Spleen (tissue), 11 donors: ENCODE data around the gene ASCL5. TPM values are rescaled to one million over a fixed set of nuclear protein-coding genes. Genes with fewer than 3 reads are reported as not detected.

ENCODE experiments used
- DNase-seq: peaks from one replicate; pipeline ENCODE4 v3.0.0-alpha.2; 2020
- H3K27ac ChIP-seq, 8 donors: fragments of 200-600 bp; sonication (generic) in 7 of 8; 1 replicate in 4 of 8; 2 replicates in 4 of 8; pipeline versions ENCODE4 v1.5.0 to v1.8.0; 2016 to 2021; ENCODE audit warnings: inconsistent platforms in 4 of 8, mild to moderate bottlenecking in 4 of 8, moderate library complexity in 1 of 8
- H3K27me3 ChIP-seq, 7 donors: fragments of 200-600 bp; sonication (generic) in 6 of 7; replicated peaks in 1 of 7; 1 replicate in 4 of 7; 2 replicates in 3 of 7; pipeline versions ENCODE4 v1.5.0 to v1.8.0; 2016 to 2021; ENCODE audit warnings: inconsistent platforms in 3 of 7, mild to moderate bottlenecking in 1 of 7
- H3K36me3 ChIP-seq, 6 donors: fragments of 200-600 bp; sonication (generic) in 5 of 6; 1 replicate in 4 of 6; 2 replicates in 2 of 6; pipeline versions ENCODE4 v1.5.0 to v1.8.0; 2016 to 2021; ENCODE audit warnings: inconsistent platforms in 2 of 6
- H3K4me1 ChIP-seq, 6 donors: fragments of 200-600 bp; sonication (generic) in 5 of 6; 1 replicate in 3 of 6; 2 replicates in 3 of 6; pipeline versions ENCODE4 v1.5.0 to v1.8.0; 2016 to 2021; ENCODE audit warnings: inconsistent platforms in 3 of 6
- H3K4me3 ChIP-seq, 8 donors: fragments of 200-600 bp; sonication (generic) in 7 of 8; 1 replicate in 4 of 8; 2 replicates in 4 of 8; pipeline versions ENCODE4 v1.5.0 to v1.8.0; 2016 to 2021; ENCODE audit warnings: inconsistent platforms in 4 of 8, mild to moderate bottlenecking in 4 of 8, moderate library complexity in 2 of 8
- H3K9me3 ChIP-seq, 8 donors: fragments of 200-600 bp; sonication (generic) in 7 of 8; 1 replicate in 4 of 8; 2 replicates in 4 of 8; pipeline versions ENCODE4 v1.5.0 to v1.8.0; 2016 to 2021; ENCODE audit warnings: inconsistent platforms in 4 of 8
- POLR2A ChIP-seq, 3 donors: fragments of 450-650 bp; IDR thresholded peaks; one replicate each; pipeline ENCODE4 v1.5.1; 2017; ENCODE audit warnings: antibody characterized with exemption in 3 of 3, mild to moderate bottlenecking in 1 of 3
- POLR2AphosphoS5 ChIP-seq, 3 donors: sonication (generic); formaldehyde crosslinking; IDR thresholded peaks; one replicate each; pipeline ENCODE4 v1.5.1; 2017; ENCODE audit warnings: antibody characterized with exemption in 3 of 3
- WGBS, 5 donors: extraction: QIAGEN DNeasy Blood & Tissue Kit in 3 of 5; methylation state at CpG; one replicate each; pipeline versions ENCODE4 v1.1.5 to v1.1.7; 2013 to 2018; 5-methylcytosine and 5-hydroxymethylcytosine counted together
- intact Hi-C: fragments of 100-400 bp; cut with DNase I; formaldehyde crosslinking; loops from one replicate; pipeline ENCODE4 v1.15.0; 2023; ENCODE audit warnings: low total_unique reads
- polyA plus RNA-seq, 3 donors: library from polyadenylated mRNA; stranded (reverse); fragments of 200-250 nt; gene quantifications; one replicate each; pipeline ENCODE4 v1.2.1, GENCODE V29; 2013
- total RNA-seq, 7 donors: library from RNA; depleted of rRNA in 3 of 7; stranded (reverse); fragments of >200 nt in 3 of 7; fragmentation: NEBNext Ultra II Directional in 4 of 7; extraction: Animal tissue kit (Norgen Biotek cat#: 25700) in 4 of 7; gene quantifications; one replicate each; pipeline versions ENCODE4 v1.1.0 to v1.2.1, GENCODE V29; 2016 to 2021
- TF ChIP-seq, protein P1 (sequence below), 11 experiments: fragments of 200-600 bp in 7 of 11; fragments of 450-650 bp in 4 of 11; sonication (generic) in 4 of 11; IDR thresholded peaks in 8 of 11; conservative IDR thresholded peaks in 3 of 11; 1 replicate in 7 of 11; 2 replicates in 4 of 11; pipeline versions ENCODE4 v1.4.0 to v1.8.0; 2016 to 2021; ENCODE audit warnings: antibody characterized with exemption in 11 of 11, inconsistent platforms in 4 of 11, mild to moderate bottlenecking in 1 of 11
- donor health status: healthy with polysubstance abuse.
- donor health status: DM: no; HTN: no; CAD: no; lungs with moderate emphysema.
- donor health status: DM: no; HTN: no; CAD: no.
- donor health status: Bipolar disorder and iron deficiency.
- donor health status: healthy.
- donor health status: DM: no; HTN: no; CAD: no.
- donor health status: DM: yes; HTN: yes; CAD: no.

The ASCL5 gene
- total and polyA plus RNA-seq, 10 donors, result 0.06 to 0.85 (median 0.09) TPM; not detected in 6

DNA sequence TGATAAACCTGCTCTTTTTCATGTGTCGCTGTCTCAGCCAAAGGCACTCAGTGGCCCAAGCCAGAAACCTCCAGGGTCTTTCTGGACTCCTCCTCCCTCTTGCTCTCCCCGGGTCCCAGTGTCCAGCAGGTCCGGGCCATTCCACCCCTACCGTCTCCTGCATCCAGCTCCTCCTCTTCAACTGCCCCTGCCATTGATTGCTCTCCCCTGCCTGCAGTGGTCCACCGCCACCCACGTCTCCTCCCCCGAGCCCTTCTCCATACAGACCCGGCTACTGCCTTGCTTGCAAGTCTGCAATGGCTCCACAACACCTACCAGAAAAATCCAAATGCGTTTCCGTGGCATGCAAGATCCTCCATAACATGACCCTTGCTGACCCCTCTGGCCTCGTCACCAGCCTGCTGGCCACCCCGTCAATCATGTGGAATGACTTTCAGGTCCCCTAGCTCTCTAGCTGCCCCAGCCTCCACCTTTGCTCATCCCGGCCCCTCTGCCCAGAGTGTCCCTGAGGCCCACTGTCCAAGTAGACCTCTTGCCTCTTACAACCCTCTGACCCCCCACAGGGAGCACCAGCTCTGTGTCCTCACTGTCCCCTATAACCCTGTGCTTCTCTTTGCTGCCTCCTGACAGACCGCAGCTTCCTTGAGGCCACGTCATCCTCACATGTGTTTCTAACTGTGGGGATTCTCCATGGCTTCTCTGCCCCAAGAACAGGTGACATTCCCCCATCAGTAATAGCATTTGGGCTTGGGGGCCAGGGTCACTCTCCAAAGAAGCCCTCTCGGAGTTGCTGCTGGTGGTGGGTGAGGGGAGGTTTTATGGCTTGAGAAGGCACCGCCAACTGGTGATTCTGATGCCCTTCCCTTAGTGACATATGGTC, 29.8 kb downstream of the ASCL5 start:
- Histone ChIP-seq H3K27ac (no peak overlapping the region), H3K4me3 (no peak overlapping the region), H3K4me1 (no peaks in the 10 kb centered on the region), H3K36me3 (no peaks in the 10 kb centered on the region), H3K9me3 (no peaks in the 10 kb centered on the region), H3K27me3 (no peaks in the 10 kb centered on the region)
- WGBS, 5 donors, result 85 to 92% (median 88%) methylated on average over 17 of the region's 17 CpGs
- TF ChIP-seq, protein P1, sequence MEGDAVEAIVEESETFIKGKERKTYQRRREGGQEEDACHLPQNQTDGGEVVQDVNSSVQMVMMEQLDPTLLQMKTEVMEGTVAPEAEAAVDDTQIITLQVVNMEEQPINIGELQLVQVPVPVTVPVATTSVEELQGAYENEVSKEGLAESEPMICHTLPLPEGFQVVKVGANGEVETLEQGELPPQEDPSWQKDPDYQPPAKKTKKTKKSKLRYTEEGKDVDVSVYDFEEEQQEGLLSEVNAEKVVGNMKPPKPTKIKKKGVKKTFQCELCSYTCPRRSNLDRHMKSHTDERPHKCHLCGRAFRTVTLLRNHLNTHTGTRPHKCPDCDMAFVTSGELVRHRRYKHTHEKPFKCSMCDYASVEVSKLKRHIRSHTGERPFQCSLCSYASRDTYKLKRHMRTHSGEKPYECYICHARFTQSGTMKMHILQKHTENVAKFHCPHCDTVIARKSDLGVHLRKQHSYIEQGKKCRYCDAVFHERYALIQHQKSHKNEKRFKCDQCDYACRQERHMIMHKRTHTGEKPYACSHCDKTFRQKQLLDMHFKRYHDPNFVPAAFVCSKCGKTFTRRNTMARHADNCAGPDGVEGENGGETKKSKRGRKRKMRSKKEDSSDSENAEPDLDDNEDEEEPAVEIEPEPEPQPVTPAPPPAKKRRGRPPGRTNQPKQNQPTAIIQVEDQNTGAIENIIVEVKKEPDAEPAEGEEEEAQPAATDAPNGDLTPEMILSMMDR (IDR thresholded peaks at IDR 0.05 in 8 of 11, conservative IDR thresholded peaks at IDR 0.05 in 3 of 11), result no peak
- TF ChIP-seq POLR2A (IDR thresholded peaks at IDR 0.05) (no peak), POLR2AphosphoS5 (IDR thresholded peaks at IDR 0.05) (no peak)
- no peak for DNase-seq
- intact Hi-C loops, result no loop called here

DNA sequence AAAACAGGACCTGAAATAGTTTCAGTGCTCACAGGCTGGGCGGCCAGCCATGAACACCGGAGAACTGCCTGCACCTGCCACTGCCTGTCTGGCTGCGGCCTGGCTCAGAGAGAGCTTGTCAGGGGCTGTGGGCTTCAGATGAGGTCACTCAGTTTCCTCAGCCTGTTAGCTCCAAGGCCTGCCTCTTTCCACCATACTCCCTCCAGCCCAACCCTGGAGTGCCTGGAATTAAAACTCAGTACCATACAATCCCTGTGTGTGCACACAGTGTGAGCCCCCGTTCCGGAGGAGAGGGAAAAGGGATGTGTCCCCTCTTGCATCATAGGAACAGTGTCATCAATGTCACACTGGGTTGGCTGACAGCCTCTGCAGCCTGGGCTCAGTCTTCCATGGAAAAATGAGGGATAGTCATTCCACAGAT, 30.9 kb downstream of the ASCL5 start:
- Histone ChIP-seq H3K4me1 (no peaks in the 10 kb centered on the region), H3K27ac (no peak overlapping the region), H3K4me3 (no peak overlapping the region), H3K36me3 (no peaks in the 10 kb centered on the region), H3K27me3 (no peaks in the 10 kb centered on the region), H3K9me3 (no peaks in the 10 kb centered on the region)
- TF ChIP-seq, protein P1 (IDR thresholded peaks at IDR 0.05 in 8 of 11, conservative IDR thresholded peaks at IDR 0.05 in 3 of 11), result no peak
- DNase-seq, result no peak
- intact Hi-C loops, result no loop called here
- WGBS, 5 donors, result 64 to 85% (median 74%) methylated on average over 5 of the region's 5 CpGs

DNA sequence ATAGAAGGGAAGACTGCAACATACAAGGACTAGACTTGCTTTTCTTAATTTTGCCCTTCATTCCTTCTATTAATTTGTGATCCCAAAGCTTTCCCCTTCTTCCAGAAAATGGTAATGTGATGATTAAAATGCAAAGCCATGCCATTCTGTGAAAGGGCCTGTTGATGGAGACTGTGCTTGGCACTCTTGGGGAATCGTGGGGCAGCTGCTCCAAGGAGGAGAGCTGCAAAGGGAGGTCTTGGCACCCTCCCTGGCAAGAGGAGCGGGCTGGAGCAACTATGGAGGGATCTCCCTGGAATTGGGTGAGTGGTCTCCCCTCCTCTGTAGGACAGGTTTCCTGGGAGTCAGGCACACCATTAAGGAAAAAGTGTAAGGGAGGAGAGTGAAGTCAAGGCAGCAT, 31.4 kb downstream of the ASCL5 start:
- H3K4me3 ChIP-seq, result no peak overlapping the region
- intact Hi-C loops, result no loop called here
- no peak for TF ChIP-seq POLR2AphosphoS5 (IDR thresholded peaks at IDR 0.05)
- TF ChIP-seq, protein P1 (IDR thresholded peaks at IDR 0.05 in 8 of 11, conservative IDR thresholded peaks at IDR 0.05 in 3 of 11), result no peak
- TF ChIP-seq POLR2A (IDR thresholded peaks at IDR 0.05), result no peak
- H3K36me3 ChIP-seq, result no peaks in the 10 kb centered on the region
- H3K4me1 ChIP-seq, result no peaks in the 10 kb centered on the region
- H3K27ac ChIP-seq, result no peak overlapping the region
- H3K27me3 ChIP-seq, result no peaks in the 10 kb centered on the region
- WGBS, 5 donors, result 83 to 94% (median 88%) methylated on average over 2 of the region's 2 CpGs
- H3K9me3 ChIP-seq, result no peaks in the 10 kb centered on the region
- DNase-seq, result no peak

DNA sequence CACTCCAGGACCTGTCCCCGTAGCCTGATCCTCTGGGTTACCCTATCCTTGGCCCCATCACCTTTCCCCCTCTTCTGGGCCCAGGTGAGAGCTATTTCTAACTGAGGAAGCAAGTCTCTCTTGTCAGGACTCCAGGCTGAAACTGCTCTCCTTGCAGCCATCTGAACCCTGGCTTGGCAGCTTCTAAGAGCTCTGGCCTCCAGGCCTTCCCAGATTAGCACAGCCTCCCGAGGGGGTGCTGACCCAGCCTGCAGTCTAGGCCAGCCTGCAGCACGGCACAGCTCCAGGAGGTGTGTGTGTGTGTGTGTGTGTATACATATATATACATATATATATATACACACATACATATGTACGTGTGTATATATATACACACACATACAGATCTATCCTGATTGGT, 32.2 kb downstream of the ASCL5 start:
- no peaks in the 10 kb centered on the region for H3K4me1 ChIP-seq
- H3K27ac ChIP-seq, result no peak overlapping the region
- intact Hi-C loops, result no loop called here
- DNase-seq, result no peak
- no peaks in the 10 kb centered on the region for H3K36me3 ChIP-seq
- TF ChIP-seq POLR2A (IDR thresholded peaks at IDR 0.05) (no peak), POLR2AphosphoS5 (IDR thresholded peaks at IDR 0.05) (no peak)
- TF ChIP-seq, protein P1 (IDR thresholded peaks at IDR 0.05 in 8 of 11, conservative IDR thresholded peaks at IDR 0.05 in 3 of 11), result no peak
- H3K27me3 ChIP-seq, result no peaks in the 10 kb centered on the region
- H3K9me3 ChIP-seq, result no peaks in the 10 kb centered on the region
- no peak overlapping the region for H3K4me3 ChIP-seq
- 57 to 89% (median 78%) methylated on average over 4 of the region's 4 CpGs for WGBS, 5 donors
